A549 (cell line): ENCODE data around the gene LAMC3.

Experiments used
- CHD2 ChIP-seq: fragments of 150-350 bp; IDR thresholded peaks from 2 replicates; pipeline ENCODE4 v1.6.1; 2014; ENCODE audit warnings: low read length; ENCODE audit not compliant: partially characterized antibody
- CTCF ChIP-seq: fragments of >200 bp; sonication (Bioruptor Twin); formaldehyde crosslinking; IDR thresholded peaks from 3 replicates; pipeline ENCODE4 v1.5.1; 2016
- EHF ChIP-seq: fragments of 250-450 bp; sonication (Bioruptor Pico); IDR thresholded peaks from 2 replicates; pipeline ENCODE4 v1.5.0; 2020; ENCODE audit warnings: mild to moderate bottlenecking
- FOSL2 ChIP-seq, 2 experiments: fragments of 450-650 bp in 1 of 2; fragments of >200 bp in 1 of 2; sonication (Bioruptor Twin) in 1 of 2; formaldehyde crosslinking; IDR thresholded peaks; 2 replicates each; pipeline versions ENCODE4 v1.5.0 to v1.6.1; 2016 to 2020; ENCODE audit warnings: mild to moderate bottlenecking in 1 of 2, moderate library complexity in 1 of 2
- JUN ChIP-seq, 2 experiments: fragments of >200 bp; sonication (Bioruptor Twin); formaldehyde crosslinking; IDR thresholded peaks; 2 replicates in 1 of 2; 3 replicates in 1 of 2; pipeline ENCODE4 v1.6.1; 2016 to 2017
- RNF2 ChIP-seq: fragments of 200-600 bp; sonication (generic); IDR thresholded peaks from 2 replicates; pipeline ENCODE4 v1.6.1; 2016; ENCODE audit warnings: low read depth, mild to moderate bottlenecking, antibody characterized with exemption, moderate library complexity, borderline replicate concordance
- TFCP2L1 ChIP-seq: fragments of 250-450 bp; sonication (Bioruptor Pico); IDR thresholded peaks from 2 replicates; pipeline ENCODE4 v1.5.0; 2021; ENCODE audit warnings: mild to moderate bottlenecking
- TP53 ChIP-seq: fragments of 250-450 bp; sonication (Bioruptor Pico); IDR thresholded peaks from 2 replicates; pipeline ENCODE4 v1.5.0; 2021; ENCODE audit warnings: mild to moderate bottlenecking, moderate library complexity
- ZFP36 ChIP-seq: fragments of 450-650 bp; IDR thresholded peaks from 2 replicates; pipeline ENCODE4 v1.6.1; 2014; ENCODE audit warnings: borderline replicate concordance; ENCODE audit not compliant: partially characterized antibody

GRCh38 chr9:131001021-131001420 is 8.0 kb upstream of the LAMC3 start:
- TF ChIP-seq TFCP2L1 (CRISPR knock-in tag) (no peak), CHD2 (no peak), TP53 (CRISPR knock-in tag) (no peak), FOSL2 (IDR thresholded peaks at IDR 0.05) (no peak), FOSL2 (CRISPR knock-in tag; IDR thresholded peaks at IDR 0.05) (no peak), RNF2 (no peak), JUN (IDR thresholded peaks at IDR 0.05) (no peak), ZFP36 (no peak), EHF (CRISPR knock-in tag) (no peak), CTCF (no peak)
